A549 treated with ZK216348 at 1 μM for 4 hours (cell line): ENCODE results near the gene PRKG2. TPM values are rescaled to one million over a fixed set of nuclear protein-coding genes. Genes with fewer than 3 reads are reported as not detected.

Source experiments
- total RNA-seq: library from RNA; stranded (reverse); fragments of 200-300 nt; extraction: Qiagen RNA extraction; gene quantifications from 5 replicates; pipeline ENCODE4 v1.2.3, GENCODE V29; 2022; ENCODE audit warnings: low read depth

The PRKG2 gene
- 0.66 to 1.4 TPM (median 0.92 TPM) in 5 replicates for total RNA-seq

GRCh38 chr4:81214881-81215868 is at the start of gene PRKG2:
TSS of gene PRKG2 (minus strand) at chr4:81215222. CDS start at chr4:81205047, 10,175 bp downstream.

Other genes with a start within 250 kb of the PRKG2 start
- gene BMP3, start 184.5 kb downstream of the PRKG2 start, total RNA-seq = not detected in 5 replicates